ENCODE data around the gene PDE1C.

The PDE1C gene

DNA sequence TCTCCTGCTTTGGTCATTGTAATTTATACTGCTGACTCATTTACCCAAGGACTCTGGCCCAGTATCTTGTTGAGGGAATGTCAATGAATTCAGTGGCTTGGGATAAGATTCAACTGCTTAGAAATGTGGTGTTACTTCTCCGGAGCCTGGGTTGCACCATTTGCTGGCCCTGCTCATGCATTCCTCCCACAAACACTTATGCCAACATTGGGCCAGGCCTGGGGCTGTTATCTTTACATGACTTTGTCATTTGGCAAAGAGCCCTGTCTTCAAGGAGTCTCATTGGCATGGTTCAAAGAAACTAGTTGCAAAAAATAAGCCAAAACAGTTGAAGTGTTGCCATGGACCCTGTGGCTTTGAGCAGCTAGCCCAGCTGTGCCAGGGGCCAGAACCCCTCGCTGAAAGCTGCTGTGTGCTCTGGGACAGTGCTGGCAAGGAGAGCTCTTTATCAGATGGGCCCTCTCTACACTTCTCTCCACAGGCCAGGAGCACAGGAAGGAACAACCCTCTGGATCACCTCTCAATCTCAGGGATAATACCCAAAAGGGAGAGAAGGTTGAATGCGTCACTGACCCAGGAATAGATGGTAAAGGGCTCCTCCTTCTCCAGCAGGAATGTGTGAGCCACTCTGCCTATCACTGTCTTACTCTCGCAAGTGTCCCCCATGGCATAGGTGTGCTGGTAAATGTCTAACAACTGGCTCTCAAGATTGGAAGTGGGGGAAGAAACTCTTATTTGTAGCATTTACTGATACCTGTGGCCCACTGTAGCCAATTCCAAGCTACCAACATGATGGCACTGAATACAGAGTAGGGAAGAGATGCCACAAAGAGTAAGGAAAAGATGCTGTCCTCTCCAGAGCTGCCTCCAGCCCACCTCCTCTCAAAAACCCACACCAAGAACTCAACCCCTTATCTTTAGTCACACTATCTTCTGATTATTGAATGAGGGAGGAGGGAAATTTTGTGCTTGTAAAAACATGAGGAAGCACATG is 23.5 kb upstream of the PDE1C start:
- Histone ChIP-seq H3K27ac (no peak overlapping the region), H3K4me3 (ENCODE audit: low read depth, low read length) (no peak overlapping the region), H3K9me3 (ENCODE audit: severe bottlenecking) (no peaks in the 10 kb centered on the region), H3K27me3 (ENCODE audit: insufficient read depth, low read depth, severe bottlenecking) (no peaks in the 10 kb centered on the region), H3K36me3 (no peaks in the 10 kb centered on the region)
- no peak for DNase-seq
- no peak for TF ChIP-seq CTCF (IDR thresholded peaks at IDR 0.05; ENCODE audit: low read depth, low read length)

- Histone ChIP-seq H3K36me3 (no peaks in the 10 kb centered on the region; the same call in 1 of the 2 replicates), H3K9me3 (ENCODE audit: severe bottlenecking) (no peaks in the 10 kb centered on the region), H3K27me3 (ENCODE audit: insufficient read depth, low read depth, severe bottlenecking) (no peaks in the 10 kb centered on the region), H3K4me3 (ENCODE audit: low read depth, low read length) (no peak overlapping the region), H3K27ac (no peak overlapping the region)
- no peak for DNase-seq
- TF ChIP-seq CTCF (IDR thresholded peaks at IDR 0.05; ENCODE audit: low read depth, low read length) = no peak
Observed at GRCh38 chr7:32092346-32092745, 22.1 kb upstream of the PDE1C start.

DNA sequence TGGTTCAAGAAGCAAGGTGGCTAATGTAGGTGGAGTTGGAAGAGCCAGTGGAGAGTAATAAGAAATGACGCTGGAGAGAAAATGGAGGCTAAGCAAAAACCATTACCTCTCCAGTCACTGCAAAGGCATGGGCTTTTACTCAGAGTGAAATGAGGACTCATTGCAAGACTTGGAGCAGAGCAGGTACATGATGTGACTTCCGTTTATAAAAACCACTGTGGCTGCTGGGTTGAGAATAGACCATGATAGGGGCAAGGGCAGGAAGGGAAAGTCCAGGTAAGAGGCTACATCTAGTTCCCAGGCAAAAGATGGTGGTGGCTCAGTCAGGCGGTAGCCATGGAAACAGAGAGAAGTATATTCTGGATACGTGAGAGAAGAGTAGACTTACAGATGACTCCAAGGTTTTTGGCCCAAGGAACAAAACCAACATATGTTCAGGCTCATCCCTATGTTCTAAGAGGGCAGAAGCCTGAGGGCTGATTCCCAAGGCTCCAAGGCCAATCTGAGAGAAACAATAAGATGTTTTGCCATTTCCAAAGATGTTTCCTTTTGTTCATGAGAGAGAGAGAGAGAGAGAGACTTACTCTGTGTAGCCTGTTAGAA is 21.5 kb upstream of the PDE1C start:
- Histone ChIP-seq H3K27me3 (ENCODE audit: insufficient read depth, low read depth, severe bottlenecking) (no peaks in the 10 kb centered on the region), H3K27ac (no peak overlapping the region), H3K4me3 (ENCODE audit: low read depth, low read length) (no peak overlapping the region), H3K9me3 (ENCODE audit: severe bottlenecking) (no peaks in the 10 kb centered on the region), H3K36me3 (no peaks in the 10 kb centered on the region; the same call in 1 of the 2 replicates)
- DNase-seq = no peak
- no peak for TF ChIP-seq CTCF (IDR thresholded peaks at IDR 0.05; ENCODE audit: low read depth, low read length)

GRCh38 chr7:32089678-32090077 is 19.5 kb upstream of the PDE1C start:
- Histone ChIP-seq H3K4me3 (ENCODE audit: low read depth, low read length) (no peak overlapping the region), H3K27me3 (ENCODE audit: insufficient read depth, low read depth, severe bottlenecking) (no peaks in the 10 kb centered on the region), H3K27ac (no peak overlapping the region), H3K36me3 (no peaks in the 10 kb centered on the region; the same call in 1 of the 2 replicates), H3K9me3 (ENCODE audit: severe bottlenecking) (no peaks in the 10 kb centered on the region)
- no peak for TF ChIP-seq CTCF (IDR thresholded peaks at IDR 0.05; ENCODE audit: low read depth, low read length)
- DNase-seq = no peak

GRCh38 chr7:32089256-32089655 is 19.0 kb upstream of the PDE1C start:
- no peak for TF ChIP-seq CTCF (IDR thresholded peaks at IDR 0.05; ENCODE audit: low read depth, low read length)
- Histone ChIP-seq H3K36me3 (no peaks in the 10 kb centered on the region; the same call in 1 of the 2 replicates), H3K27me3 (ENCODE audit: insufficient read depth, low read depth, severe bottlenecking) (no peaks in the 10 kb centered on the region), H3K27ac (no peak overlapping the region), H3K4me3 (ENCODE audit: low read depth, low read length) (no peak overlapping the region), H3K9me3 (ENCODE audit: severe bottlenecking) (no peaks in the 10 kb centered on the region)
- DNase-seq = no peak

All from WERI-Rb-1 (cell line).